ENCODE data around the gene TPM4.
"Not testable (repeated sequence)": the region's sequence is repeated elsewhere in the genome, so short reads cannot be mapped to it uniquely, and the experiment has no call there.

TPM4 gene

DNA sequence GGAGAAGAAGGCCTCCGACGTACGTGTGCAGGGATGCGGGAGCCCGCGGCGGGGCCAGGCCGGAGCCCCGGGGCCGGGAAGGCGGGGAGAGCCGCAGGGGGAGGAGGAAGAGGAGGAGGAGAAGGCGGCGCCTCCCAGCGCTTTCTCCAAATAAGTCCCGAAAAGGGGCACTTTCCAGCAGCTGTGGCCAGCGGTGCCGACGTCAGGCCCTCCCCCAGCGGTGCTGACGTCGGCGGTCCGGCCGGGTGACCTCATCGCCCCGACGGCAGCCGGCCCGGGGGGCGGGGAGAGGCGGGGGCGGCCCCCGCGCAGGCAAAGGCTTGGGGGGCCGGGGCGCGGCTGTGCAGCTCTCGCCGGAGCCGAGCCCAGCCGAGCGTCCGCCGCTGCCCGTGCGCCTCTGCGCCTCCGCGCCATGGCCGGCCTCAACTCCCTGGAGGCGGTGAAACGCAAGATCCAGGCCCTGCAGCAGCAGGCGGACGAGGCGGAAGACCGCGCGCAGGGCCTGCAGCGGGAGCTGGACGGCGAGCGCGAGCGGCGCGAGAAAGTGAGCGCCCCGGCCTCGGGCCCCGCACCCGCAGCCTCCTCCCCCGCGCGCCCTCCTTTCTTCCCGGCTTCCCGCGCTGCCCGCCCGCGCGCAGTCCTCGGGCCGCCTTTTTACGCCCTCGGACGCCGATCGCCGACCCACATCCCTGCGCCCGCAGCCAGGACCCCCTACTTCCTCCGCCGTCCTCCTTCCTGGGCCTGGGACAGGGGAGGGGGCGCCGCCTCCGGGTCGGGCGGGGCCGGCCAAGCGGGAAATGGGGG is at the start of gene TPM4:
TPM4 (plus strand) TSS at position 342 of the 804 bp plus-strand sequence; CDS start at position 413, 71 bp downstream.
- no peak for TF ChIP-seq CTCF (IDR thresholded peaks at IDR 0.05; ENCODE audit: insufficient read depth, low read depth, low read length, missing control alignments)
- peak within 1 kb of the TSS; percentile 77 for H3K4me3 ChIP-seq (ENCODE audit: low read depth, low read length)
- DNase-seq (ENCODE audit: low read depth) = peak; percentile 97

DNA sequence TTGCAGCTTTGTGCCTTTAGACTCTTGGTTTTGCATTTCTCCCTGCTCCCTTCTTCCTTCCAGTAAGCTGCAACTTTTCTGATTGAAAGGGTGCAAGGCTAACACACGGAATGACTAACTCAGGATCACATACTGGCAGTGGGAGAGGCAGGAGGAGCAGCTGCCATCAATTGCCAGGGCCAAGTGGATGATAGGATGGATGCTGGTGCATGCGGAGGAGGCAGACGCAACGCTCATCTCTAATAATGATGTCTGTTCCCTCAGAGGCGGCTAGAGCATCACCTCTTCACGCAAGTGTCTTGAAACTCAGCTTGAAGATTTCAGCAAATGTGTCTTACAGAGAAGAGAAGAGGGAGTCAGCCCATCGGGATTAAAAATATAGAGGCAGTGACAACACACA is 49.5 kb upstream of the TPM4 start:
- no peak overlapping the region for H3K4me3 ChIP-seq (ENCODE audit: low read depth, low read length)
- no peak for TF ChIP-seq CTCF (IDR thresholded peaks at IDR 0.05; ENCODE audit: insufficient read depth, low read depth, low read length, missing control alignments)
- no peak for DNase-seq (ENCODE audit: low read depth)

- DNase-seq (ENCODE audit: low read depth) = no peak
- H3K4me3 ChIP-seq (ENCODE audit: low read depth, low read length) = no peak overlapping the region
- no peak for TF ChIP-seq CTCF (IDR thresholded peaks at IDR 0.05; ENCODE audit: insufficient read depth, low read depth, low read length, missing control alignments)
These were observed 48.8 kb upstream of the TPM4 start for GRCh38 chr19:16027528-16027927.

- H3K4me3 ChIP-seq (ENCODE audit: low read depth, low read length); DNase-seq (ENCODE audit: low read depth): not testable (repeated sequence)
These were observed 46.1 kb upstream of the TPM4 start for GRCh38 chr19:16030155-16030554.

DNA sequence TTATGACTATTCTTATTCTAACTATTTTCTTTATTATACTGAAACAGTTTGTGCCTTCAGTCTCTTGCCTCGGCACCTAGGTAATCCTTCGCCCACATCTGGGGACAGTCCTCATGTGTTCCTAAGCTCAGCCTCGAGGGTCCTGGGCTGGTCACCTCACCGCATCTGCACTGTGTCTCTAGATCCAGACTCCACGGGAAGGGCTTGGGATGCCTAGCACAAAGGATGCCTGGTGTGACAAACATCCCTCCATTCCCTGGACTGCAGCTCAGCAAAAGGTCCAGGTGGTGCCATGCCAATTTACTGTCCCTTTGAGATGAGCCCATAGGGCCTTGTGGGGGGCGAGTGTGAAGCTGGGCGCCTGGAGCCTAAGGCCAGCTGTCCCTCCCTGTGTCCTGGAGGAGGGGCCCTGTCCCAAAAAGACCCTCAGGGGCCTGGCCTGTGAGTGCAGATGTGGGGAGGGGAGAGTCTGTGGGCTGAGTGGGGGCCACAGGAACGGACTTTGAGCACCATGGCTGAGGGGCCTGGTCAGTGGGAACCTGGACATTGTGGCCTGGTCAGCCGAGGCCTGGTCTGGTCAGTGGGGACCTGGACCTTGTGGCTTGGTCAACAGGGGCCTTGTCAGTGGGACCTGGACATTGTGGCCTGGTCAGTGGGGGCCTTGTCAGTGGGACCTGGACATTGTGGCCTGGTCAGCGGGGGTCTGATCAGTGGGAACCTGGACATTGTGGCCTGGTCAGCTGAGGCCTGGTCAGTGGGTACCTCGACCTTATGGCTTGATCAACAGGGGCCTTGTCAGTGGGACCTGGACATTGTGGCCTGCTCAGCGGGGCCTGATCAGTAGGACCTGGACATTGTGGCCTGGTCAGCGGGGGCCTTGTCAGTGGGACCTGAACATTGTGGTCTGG is 45.1 kb upstream of the TPM4 start:
- no peak overlapping the region for H3K4me3 ChIP-seq (ENCODE audit: low read depth, low read length)
- no peak for DNase-seq (ENCODE audit: low read depth)
- TF ChIP-seq CTCF (IDR thresholded peaks at IDR 0.05; ENCODE audit: insufficient read depth, low read depth, low read length, missing control alignments) = no peak

GRCh38 chr19:16031872-16032200 is 44.5 kb upstream of the TPM4 start:
- no peak for TF ChIP-seq CTCF (IDR thresholded peaks at IDR 0.05; ENCODE audit: insufficient read depth, low read depth, low read length, missing control alignments)
- no peak for DNase-seq (ENCODE audit: low read depth)
- H3K4me3 ChIP-seq (ENCODE audit: low read depth, low read length) = no peak overlapping the region

DNA sequence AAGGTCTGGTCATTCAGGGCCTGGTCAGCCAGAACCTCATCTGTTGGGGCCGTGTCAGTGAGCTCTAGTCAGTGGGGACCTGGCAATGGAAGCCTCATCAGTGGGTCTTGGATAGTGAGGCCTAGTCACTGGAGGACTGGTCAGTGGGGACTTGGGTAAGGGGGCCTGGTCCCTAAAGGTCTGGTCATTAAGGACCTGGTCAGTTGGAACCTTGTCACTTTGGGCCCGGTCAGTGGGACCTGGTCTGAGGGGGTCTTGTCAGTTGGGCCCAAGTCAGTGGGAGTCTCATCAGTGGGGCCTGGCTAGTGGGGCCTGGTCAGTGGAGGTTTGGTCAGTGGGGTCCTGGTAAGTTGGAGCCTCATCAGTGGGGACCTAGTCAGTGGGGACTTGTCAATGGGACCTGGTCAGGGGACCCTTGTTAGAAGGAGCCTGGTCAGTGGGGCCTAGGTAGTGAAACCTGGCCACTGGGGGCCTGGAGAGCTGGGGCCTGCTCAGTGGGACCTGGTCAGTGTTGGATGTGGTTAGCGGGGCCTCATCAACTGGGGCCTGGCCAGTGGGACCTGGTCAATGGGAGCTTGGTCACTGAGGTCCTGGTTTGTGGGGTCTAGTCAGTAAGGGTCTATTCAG is 43.7 kb upstream of the TPM4 start:
- H3K4me3 ChIP-seq (ENCODE audit: low read depth, low read length) = no peak overlapping the region
- TF ChIP-seq CTCF (IDR thresholded peaks at IDR 0.05; ENCODE audit: insufficient read depth, low read depth, low read length, missing control alignments) = no peak
- no peak for DNase-seq (ENCODE audit: low read depth)

All from GM12865 (cell line).